Measurements from ENCODE around the gene ZNF526.

Gene ZNF526

GRCh38 chr19:42249769-42250168 is 29.7 kb downstream of the ZNF526 start:
- in situ Hi-C loops (cut with MboI; ENCODE audit: low pct_unique_long_range_greater_than_20kb, low sequenced_read_pairs, unreplicated experiment): no loop called here
- no peak for DNase-seq (ENCODE audit: low spot score)
- no peak for TF ChIP-seq CTCF (IDR thresholded peaks at IDR 0.05; ENCODE audit: extremely low read depth, insufficient read depth, missing control alignments)

GRCh38 chr19:42250183-42250665 is 30.1 kb downstream of the ZNF526 start:
- TF ChIP-seq CTCF (IDR thresholded peaks at IDR 0.05; ENCODE audit: extremely low read depth, insufficient read depth, missing control alignments): no peak
- in situ Hi-C loops (cut with MboI; ENCODE audit: low pct_unique_long_range_greater_than_20kb, low sequenced_read_pairs, unreplicated experiment): no loop called here
- no peak for DNase-seq (ENCODE audit: low spot score)

GRCh38 chr19:42250666-42251531 is 30.8 kb downstream of the ZNF526 start:
- no peak for DNase-seq (ENCODE audit: low spot score)
- TF ChIP-seq CTCF (IDR thresholded peaks at IDR 0.05; ENCODE audit: extremely low read depth, insufficient read depth, missing control alignments): no peak
- in situ Hi-C loops (cut with MboI; ENCODE audit: low pct_unique_long_range_greater_than_20kb, low sequenced_read_pairs, unreplicated experiment): no loop called here

GRCh38 chr19:42251572-42252358 is 31.7 kb downstream of the ZNF526 start:
- DNase-seq (ENCODE audit: low spot score): no peak
- no peak for TF ChIP-seq CTCF (IDR thresholded peaks at IDR 0.05; ENCODE audit: extremely low read depth, insufficient read depth, missing control alignments)
- in situ Hi-C loops (cut with MboI; ENCODE audit: low pct_unique_long_range_greater_than_20kb, low sequenced_read_pairs, unreplicated experiment): no loop called here

GRCh38 chr19:42252365-42253244 is 32.5 kb downstream of the ZNF526 start:
- TF ChIP-seq CTCF (IDR thresholded peaks at IDR 0.05; ENCODE audit: extremely low read depth, insufficient read depth, missing control alignments): no peak

More at GRCh38 chr19:42252365-42253244, 32.5 kb downstream of the ZNF526 start:
- no peak for DNase-seq (ENCODE audit: low spot score)
- in situ Hi-C loops (cut with MboI; ENCODE audit: low pct_unique_long_range_greater_than_20kb, low sequenced_read_pairs, unreplicated experiment): no loop called here

Measured in GM13977 (cell line).